HepG2 (cell line): ENCODE measurements around the gene SYVN1. TPM values are rescaled to one million over a fixed set of nuclear protein-coding genes. Genes with fewer than 3 reads are reported as not detected.

ENCODE experiments used
- AKAP8 ChIP-seq: sonication (generic); formaldehyde crosslinking; IDR thresholded peaks from 2 replicates; pipeline ENCODE4 v1.5.1; 2020; ENCODE audit warnings: mild to moderate bottlenecking, missing genetic modification reagents
- CBX5 ChIP-seq: sonication (generic); formaldehyde crosslinking; IDR thresholded peaks from 2 replicates; pipeline ENCODE4 v1.4.0; 2020; ENCODE audit warnings: missing genetic modification reagents, borderline replicate concordance
- E2F5 ChIP-seq: sonication (generic); formaldehyde crosslinking; conservative IDR thresholded peaks from 2 replicates; pipeline ENCODE4 v1.4.0; 2020; ENCODE audit warnings: missing genetic modification reagents
- ESRRA ChIP-seq: sonication (generic); formaldehyde crosslinking; IDR thresholded peaks from 2 replicates; pipeline ENCODE4 v1.5.1; 2020; ENCODE audit warnings: mild to moderate bottlenecking, low read depth, missing genetic modification reagents
- HES4 ChIP-seq: sonication (generic); formaldehyde crosslinking; IDR thresholded peaks from 2 replicates; pipeline ENCODE4 v1.9.0; 2021; ENCODE audit warnings: mild to moderate bottlenecking, missing genetic modification reagents, borderline replicate concordance
- HNRNPK ChIP-seq: fragments of 200-400 bp; formaldehyde crosslinking; IDR thresholded peaks from 2 replicates; pipeline ENCODE4 v1.6.1; 2018; ENCODE audit warnings: low read length, low read depth, moderate library complexity, mild to moderate bottlenecking; ENCODE audit not compliant: poor library complexity, severe bottlenecking
- HNRNPUL1 ChIP-seq: fragments of 200-400 bp; formaldehyde crosslinking; IDR thresholded peaks from 2 replicates; pipeline ENCODE4 v1.6.1; 2017; ENCODE audit warnings: low read depth, mild to moderate bottlenecking, low read length, moderate library complexity
- KDM4B ChIP-seq: sonication (generic); formaldehyde crosslinking; IDR thresholded peaks from 2 replicates; pipeline ENCODE4 v1.4.0; 2020; ENCODE audit warnings: missing genetic modification reagents
- KDM5A ChIP-seq: fragments of 200-600 bp; sonication (generic); IDR thresholded peaks from 2 replicates; pipeline ENCODE4 v1.7.0; 2018; ENCODE audit warnings: antibody characterized with exemption, mild to moderate bottlenecking, low read length, borderline replicate concordance
- KMT2A ChIP-seq: sonication (generic); formaldehyde crosslinking; IDR thresholded peaks from 2 replicates; pipeline ENCODE4 v1.4.0; 2020; ENCODE audit warnings: missing genetic modification reagents
- MED13 ChIP-seq: sonication (generic); formaldehyde crosslinking; IDR thresholded peaks from 2 replicates; pipeline ENCODE4 v1.5.0; 2020; ENCODE audit warnings: missing genetic modification reagents
- MEIS2 ChIP-seq: sonication (generic); formaldehyde crosslinking; IDR thresholded peaks from 2 replicates; pipeline ENCODE4 v1.9.0; 2021; ENCODE audit warnings: mild to moderate bottlenecking, missing genetic modification reagents
- PPARG ChIP-seq: conservative IDR thresholded peaks from 2 replicates; pipeline ENCODE4 v1.6.1; 2016; ENCODE audit warnings: missing biosample characterization, missing genetic modification reagents
- RBAK ChIP-seq: sonication (generic); formaldehyde crosslinking; IDR thresholded peaks from 2 replicates; pipeline ENCODE4 v1.5.1; 2020; ENCODE audit warnings: mild to moderate bottlenecking, missing genetic modification reagents
- SMYD3 ChIP-seq: sonication (generic); formaldehyde crosslinking; IDR thresholded peaks from 2 replicates; pipeline ENCODE4 v1.8.1; 2023; ENCODE audit warnings: mild to moderate bottlenecking, missing genetic modification reagents
- SNAPC5 ChIP-seq: sonication (generic); formaldehyde crosslinking; IDR thresholded peaks from 2 replicates; pipeline ENCODE4 v1.8.1; 2023; ENCODE audit warnings: mild to moderate bottlenecking, missing genetic modification reagents, borderline replicate concordance
- SP140L ChIP-seq: sonication (generic); formaldehyde crosslinking; IDR thresholded peaks from 2 replicates; pipeline ENCODE4 v1.4.0; 2020; ENCODE audit warnings: missing genetic modification reagents, borderline replicate concordance
- TBP ChIP-seq: sonication (generic); formaldehyde crosslinking; IDR thresholded peaks from 2 replicates; pipeline ENCODE4 v1.5.0; 2020; ENCODE audit warnings: missing genetic modification reagents
- ZBTB34 ChIP-seq: sonication (generic); formaldehyde crosslinking; IDR thresholded peaks from 2 replicates; pipeline ENCODE4 v1.8.0; 2022; ENCODE audit warnings: mild to moderate bottlenecking, missing genetic modification reagents
- ZMYM4 ChIP-seq: sonication (generic); formaldehyde crosslinking; IDR thresholded peaks from 2 replicates; pipeline ENCODE4 v1.8.1; 2023; ENCODE audit warnings: mild to moderate bottlenecking, missing genetic modification reagents
- ZNF124 ChIP-seq: sonication (generic); formaldehyde crosslinking; IDR thresholded peaks from 2 replicates; pipeline ENCODE4 v1.4.0; 2020; ENCODE audit warnings: missing genetic modification reagents
- ZNF253 ChIP-seq: sonication (generic); formaldehyde crosslinking; IDR thresholded peaks from 2 replicates; pipeline ENCODE4 v1.8.0; 2022; ENCODE audit warnings: mild to moderate bottlenecking, missing genetic modification reagents, borderline replicate concordance
- ZNF264 ChIP-seq: sonication (generic); formaldehyde crosslinking; IDR thresholded peaks from 2 replicates; pipeline ENCODE4 v1.4.0; 2020; ENCODE audit warnings: missing genetic modification reagents
- polyA plus RNA-seq, 8 experiments: library from polyadenylated mRNA; depleted of rRNA in 3 of 8; stranded (reverse) in 7 of 8; unstranded in 1 of 8; fragments of >200 nt; fragmentation: Illumina TruSeq in 4 of 8; extraction: Trizol in 4 of 8; gene quantifications; 2 replicates each; pipeline versions ENCODE4 v1.2.1 to v1.2.3, GENCODE V29; 2011 to 2016; ENCODE audit warnings: low read depth in 4 of 8, missing spikeins in 1 of 8, mixed read lengths in 1 of 8; ENCODE audit not compliant: insufficient read depth in 1 of 8
- total RNA-seq, 5 experiments: library from RNA; depleted of rRNA; stranded (reverse); fragments of >200 nt; fragmentation: Illumina TruSeq; extraction: Trizol; gene quantifications; 2 replicates each; pipeline ENCODE4 v1.2.3, GENCODE V29; 2016; ENCODE audit warnings: low read depth in 1 of 5
- TF ChIP-seq, protein P1 (sequence below): sonication (generic); formaldehyde crosslinking; IDR thresholded peaks from 2 replicates; pipeline ENCODE4 v1.4.0; 2020; ENCODE audit warnings: missing genetic modification reagents
- TF ChIP-seq, protein P2 (sequence below): sonication (generic); formaldehyde crosslinking; IDR thresholded peaks from 2 replicates; pipeline ENCODE4 v1.5.1; 2020; ENCODE audit warnings: mild to moderate bottlenecking, missing genetic modification reagents, moderate library complexity

The SYVN1 gene
- total and polyA plus RNA-seq, 2 of the 13 experiments (the other 11 are each of a cell fraction or from before 2014, with no cell fraction given): 10.3 to 22.5 TPM

GRCh38 chr11:65112546-65113360, 21.6 kb downstream of the SYVN1 start (continued):
- TF ChIP-seq ZBTB34 (CRISPR knock-in tag) (no peak), ESRRA (CRISPR knock-in tag) (peak; percentile 50; the same call in 1 of the 2 replicates), KMT2A (CRISPR knock-in tag) (no peak; the same call in 1 of the 2 replicates), ZNF264 (CRISPR knock-in tag) (no peak), HES4 (CRISPR knock-in tag) (peak; percentile 48; the same call in 1 of the 2 replicates), TBP (CRISPR knock-in tag) (no peak), SMYD3 (CRISPR knock-in tag) (no peak), MEIS2 (CRISPR knock-in tag) (0 out of 2 replicates have a peak, but pooled peaks have one; percentile 65), SNAPC5 (CRISPR knock-in tag) (no peak), MED13 (no peak), ZMYM4 (CRISPR knock-in tag) (0 out of 2 replicates have a peak, but pooled peaks have one; percentile 47), ZNF124 (CRISPR knock-in tag) (peak; percentile 76), KDM5A (no peak; the same call in 1 of the 2 replicates), E2F5 (CRISPR knock-in tag) (no peak; the same call in 1 of the 2 replicates), CBX5 (CRISPR knock-in tag) (no peak), AKAP8 (peak; percentile 64; the same call in 1 of the 2 replicates), PPARG (CRISPR knock-in tag) (0 out of 2 replicates have a peak, but pooled peaks have one; percentile 36), HNRNPUL1 (no peak), RBAK (no peak), ZNF253 (CRISPR knock-in tag) (no peak), KDM4B (CRISPR knock-in tag) (no peak), HNRNPK (peak; percentile 70), SP140L (CRISPR knock-in tag) (0 out of 2 replicates have a peak, but pooled peaks have one; percentile 28)
- TF ChIP-seq, protein P1, sequence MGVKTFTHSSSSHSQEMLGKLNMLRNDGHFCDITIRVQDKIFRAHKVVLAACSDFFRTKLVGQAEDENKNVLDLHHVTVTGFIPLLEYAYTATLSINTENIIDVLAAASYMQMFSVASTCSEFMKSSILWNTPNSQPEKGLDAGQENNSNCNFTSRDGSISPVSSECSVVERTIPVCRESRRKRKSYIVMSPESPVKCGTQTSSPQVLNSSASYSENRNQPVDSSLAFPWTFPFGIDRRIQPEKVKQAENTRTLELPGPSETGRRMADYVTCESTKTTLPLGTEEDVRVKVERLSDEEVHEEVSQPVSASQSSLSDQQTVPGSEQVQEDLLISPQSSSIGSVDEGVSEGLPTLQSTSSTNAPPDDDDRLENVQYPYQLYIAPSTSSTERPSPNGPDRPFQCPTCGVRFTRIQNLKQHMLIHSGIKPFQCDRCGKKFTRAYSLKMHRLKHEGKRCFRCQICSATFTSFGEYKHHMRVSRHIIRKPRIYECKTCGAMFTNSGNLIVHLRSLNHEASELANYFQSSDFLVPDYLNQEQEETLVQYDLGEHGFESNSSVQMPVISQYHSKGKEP (CRISPR knock-in tag): no peak
- TF ChIP-seq, protein P2, sequence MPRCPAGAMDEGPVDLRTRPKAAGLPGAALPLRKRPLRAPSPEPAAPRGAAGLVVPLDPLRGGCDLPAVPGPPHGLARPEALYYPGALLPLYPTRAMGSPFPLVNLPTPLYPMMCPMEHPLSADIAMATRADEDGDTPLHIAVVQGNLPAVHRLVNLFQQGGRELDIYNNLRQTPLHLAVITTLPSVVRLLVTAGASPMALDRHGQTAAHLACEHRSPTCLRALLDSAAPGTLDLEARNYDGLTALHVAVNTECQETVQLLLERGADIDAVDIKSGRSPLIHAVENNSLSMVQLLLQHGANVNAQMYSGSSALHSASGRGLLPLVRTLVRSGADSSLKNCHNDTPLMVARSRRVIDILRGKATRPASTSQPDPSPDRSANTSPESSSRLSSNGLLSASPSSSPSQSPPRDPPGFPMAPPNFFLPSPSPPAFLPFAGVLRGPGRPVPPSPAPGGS (CRISPR knock-in tag): peak; percentile 67; the same call in 1 of the 2 replicates
